Sigmoid colon (tissue), 4 donors: Measurements from ENCODE around the gene MTF1.
A peak's percentile ranks its signal among the peaks of the same experiment; 100 is the strongest.

ENCODE experiments used
- CTCF ChIP-seq, 4 experiments: fragments of 450-650 bp in 3 of 4; fragments of 200-600 bp in 1 of 4; IDR thresholded peaks; one replicate each; pipeline ENCODE4 v1.5.1; 2016 to 2019; ENCODE audit warnings: antibody characterized with exemption in 4 of 4, mild to moderate bottlenecking in 3 of 4, moderate library complexity in 2 of 4
- POLR2AphosphoS5 ChIP-seq, 4 donors: sonication (generic); formaldehyde crosslinking; IDR thresholded peaks; one replicate each; pipeline ENCODE4 v1.6.1; 2017; ENCODE audit warnings: antibody characterized with exemption in 4 of 4

GRCh38 chr1:37807555-37808368 lies 51.6 kb downstream of the MTF1 start, which contains the start of the genes C1orf122 and YRDC:
- TF ChIP-seq CTCF (IDR thresholded peaks at IDR 0.05), result no peak
- peak; percentile 93 to 98 (median 96) for TF ChIP-seq POLR2AphosphoS5 (IDR thresholded peaks at IDR 0.05)
